ENCODE data around the gene GAB4.
A peak's percentile ranks its signal among the peaks of the same experiment; 100 is the strongest.

The GAB4 gene

DNA sequence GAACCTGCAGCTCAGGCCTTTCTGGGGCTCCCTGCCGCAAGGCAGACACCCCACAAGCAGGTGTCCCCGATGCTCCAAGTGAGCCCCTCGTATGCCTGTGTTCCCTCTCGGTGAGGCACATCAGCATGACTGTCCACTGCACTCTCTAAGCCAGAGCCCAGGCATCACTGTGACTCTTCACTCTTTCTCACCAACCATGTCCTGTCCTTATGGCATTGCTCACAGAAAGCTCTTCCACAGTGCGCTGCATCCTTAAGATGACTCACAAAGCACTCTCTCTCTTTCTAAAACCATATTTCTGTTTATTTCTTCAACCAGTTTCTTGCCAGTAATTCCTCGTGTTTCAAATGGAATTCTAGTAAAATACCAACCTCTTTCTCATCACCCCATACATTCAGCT, 18.1 kb downstream of the GAB4 start:
- H3K4me3 ChIP-seq (ENCODE audit: low read depth, low read length): no peak overlapping the region
- TF ChIP-seq, protein P1, sequence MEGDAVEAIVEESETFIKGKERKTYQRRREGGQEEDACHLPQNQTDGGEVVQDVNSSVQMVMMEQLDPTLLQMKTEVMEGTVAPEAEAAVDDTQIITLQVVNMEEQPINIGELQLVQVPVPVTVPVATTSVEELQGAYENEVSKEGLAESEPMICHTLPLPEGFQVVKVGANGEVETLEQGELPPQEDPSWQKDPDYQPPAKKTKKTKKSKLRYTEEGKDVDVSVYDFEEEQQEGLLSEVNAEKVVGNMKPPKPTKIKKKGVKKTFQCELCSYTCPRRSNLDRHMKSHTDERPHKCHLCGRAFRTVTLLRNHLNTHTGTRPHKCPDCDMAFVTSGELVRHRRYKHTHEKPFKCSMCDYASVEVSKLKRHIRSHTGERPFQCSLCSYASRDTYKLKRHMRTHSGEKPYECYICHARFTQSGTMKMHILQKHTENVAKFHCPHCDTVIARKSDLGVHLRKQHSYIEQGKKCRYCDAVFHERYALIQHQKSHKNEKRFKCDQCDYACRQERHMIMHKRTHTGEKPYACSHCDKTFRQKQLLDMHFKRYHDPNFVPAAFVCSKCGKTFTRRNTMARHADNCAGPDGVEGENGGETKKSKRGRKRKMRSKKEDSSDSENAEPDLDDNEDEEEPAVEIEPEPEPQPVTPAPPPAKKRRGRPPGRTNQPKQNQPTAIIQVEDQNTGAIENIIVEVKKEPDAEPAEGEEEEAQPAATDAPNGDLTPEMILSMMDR (IDR thresholded peaks at IDR 0.05; ENCODE audit: insufficient read depth, low read depth, low read length, missing control alignments): no peak
- DNase-seq (ENCODE audit: low read depth): no peak

DNA sequence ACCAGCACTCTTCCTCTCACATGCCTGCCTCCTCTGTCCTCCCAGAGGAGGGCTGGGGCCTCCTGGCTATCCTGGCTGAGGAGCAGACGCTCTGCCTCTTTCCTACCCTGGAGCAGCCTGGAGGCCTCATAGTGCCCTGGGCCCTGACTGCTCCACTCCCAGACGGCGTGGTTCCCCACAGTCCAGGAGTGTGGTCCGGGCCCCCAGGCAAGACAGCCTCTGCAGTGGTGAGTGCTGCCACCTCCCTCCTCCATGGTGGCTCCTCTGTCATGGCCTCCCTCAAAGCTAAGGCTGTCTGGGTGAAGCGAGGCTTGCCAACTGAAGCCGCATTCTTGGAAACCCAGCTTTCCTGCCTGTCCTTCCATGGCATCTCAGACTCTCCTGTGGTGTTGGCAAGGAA, 19.8 kb downstream of the GAB4 start:
- TF ChIP-seq, protein P1 (IDR thresholded peaks at IDR 0.05; ENCODE audit: insufficient read depth, low read depth, low read length, missing control alignments): no peak
- no peak overlapping the region for H3K4me3 ChIP-seq (ENCODE audit: low read depth, low read length)
- no peak for DNase-seq (ENCODE audit: low read depth)

DNA sequence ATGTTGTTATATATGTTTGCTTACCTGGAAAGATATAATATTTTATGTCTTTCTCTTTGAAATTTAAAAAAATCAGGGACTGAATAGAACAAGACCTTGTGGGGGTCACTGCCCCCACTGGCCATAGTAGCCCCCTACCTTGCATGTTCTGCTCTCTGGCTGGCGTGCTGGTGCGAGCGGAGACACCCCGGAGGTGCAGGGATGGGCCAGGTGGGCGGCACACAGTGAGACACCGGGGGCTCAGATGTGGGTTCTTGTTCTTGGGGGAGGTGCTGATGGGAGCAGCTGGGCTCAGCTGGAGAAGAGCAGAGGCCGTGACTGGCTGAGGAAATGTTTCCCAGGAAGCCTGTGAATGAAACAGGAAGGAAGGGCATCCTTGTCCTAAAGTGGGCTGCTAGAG, 20.2 kb downstream of the GAB4 start:
- no peak overlapping the region for H3K4me3 ChIP-seq (ENCODE audit: low read depth, low read length)
- TF ChIP-seq, protein P1 (IDR thresholded peaks at IDR 0.05; ENCODE audit: insufficient read depth, low read depth, low read length, missing control alignments): no peak
- DNase-seq (ENCODE audit: low read depth): no peak

DNA sequence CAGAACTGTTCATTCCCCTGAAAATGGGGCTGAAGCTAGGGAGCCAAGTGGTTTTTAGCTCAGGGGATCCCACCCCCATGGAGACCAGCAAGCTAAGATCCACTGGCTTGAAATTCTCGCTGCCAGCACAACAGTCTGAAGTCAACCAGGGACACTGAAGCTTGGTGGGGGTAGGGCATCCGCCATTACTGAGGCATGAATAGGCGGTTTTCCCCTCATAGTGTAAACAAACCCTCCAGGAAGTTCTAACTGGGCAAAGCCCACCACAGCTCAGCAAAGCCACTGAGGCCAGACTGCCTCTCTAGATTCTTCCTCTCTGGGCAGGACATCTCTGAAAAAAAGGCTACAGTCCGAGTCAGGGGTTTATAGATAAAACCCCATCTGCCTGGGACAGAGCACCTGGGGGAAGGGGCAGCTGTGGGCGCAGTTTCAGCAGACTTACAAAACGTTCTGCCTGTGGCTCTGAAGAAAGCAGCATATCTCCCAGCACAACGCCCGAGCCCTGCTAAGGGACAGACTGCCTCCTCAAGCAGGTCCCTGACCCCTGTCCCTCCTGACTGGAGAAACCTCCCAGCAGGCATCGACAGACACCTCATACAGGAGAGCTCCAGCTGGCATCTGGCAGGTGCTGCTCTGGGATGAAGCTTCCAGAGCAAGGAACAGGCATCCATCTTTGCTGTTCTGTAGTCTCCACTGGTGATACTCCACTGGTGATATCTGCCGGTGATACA, 32.7 kb downstream of the GAB4 start:
- DNase-seq (ENCODE audit: low read depth): peak; percentile 27
- TF ChIP-seq, protein P1 (IDR thresholded peaks at IDR 0.05; ENCODE audit: insufficient read depth, low read depth, low read length, missing control alignments): no peak
- H3K4me3 ChIP-seq (ENCODE audit: low read depth, low read length): no peak overlapping the region

DNA sequence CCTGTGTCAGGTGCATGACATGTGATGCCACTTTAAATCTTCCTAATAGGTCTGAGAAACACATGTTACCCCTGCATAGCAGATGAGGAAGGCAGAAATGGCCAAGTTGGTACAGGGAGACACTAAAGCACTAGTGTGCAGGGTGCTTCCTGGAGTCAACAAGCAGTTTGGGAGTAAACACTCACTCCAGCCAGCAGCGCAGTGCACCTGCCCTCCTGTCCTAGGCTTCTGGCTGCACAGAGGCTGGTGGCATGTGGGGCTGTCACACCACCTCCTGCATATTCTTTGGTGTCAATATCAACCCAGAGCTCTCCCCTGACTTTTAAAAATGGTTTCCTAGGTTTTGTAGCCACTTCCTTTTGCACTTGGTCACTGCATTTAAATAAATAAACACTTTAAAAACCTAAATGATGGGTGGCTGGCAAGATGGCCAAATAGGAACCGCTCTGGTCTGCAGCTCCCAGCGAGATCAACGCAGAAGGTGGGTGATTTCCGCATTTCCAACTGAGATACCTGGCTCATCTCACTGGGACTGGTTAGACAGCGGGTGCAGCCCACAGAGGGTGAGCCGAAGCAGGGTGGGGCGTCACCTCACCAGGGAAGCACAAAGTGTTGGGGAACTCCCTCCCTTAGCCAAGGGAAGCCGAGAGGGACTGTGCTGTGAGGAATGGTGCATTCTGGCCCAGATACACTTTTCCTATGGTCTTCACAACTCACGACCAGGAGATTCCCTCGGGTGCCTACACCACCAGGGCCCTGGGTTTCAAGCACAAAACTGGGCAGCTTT, 33.5 kb downstream of the GAB4 start:
- TF ChIP-seq, protein P1 (IDR thresholded peaks at IDR 0.05; ENCODE audit: insufficient read depth, low read depth, low read length, missing control alignments): no peak
- no peak for DNase-seq (ENCODE audit: low read depth)
- H3K4me3 ChIP-seq (ENCODE audit: low read depth, low read length): no peak overlapping the region

DNA sequence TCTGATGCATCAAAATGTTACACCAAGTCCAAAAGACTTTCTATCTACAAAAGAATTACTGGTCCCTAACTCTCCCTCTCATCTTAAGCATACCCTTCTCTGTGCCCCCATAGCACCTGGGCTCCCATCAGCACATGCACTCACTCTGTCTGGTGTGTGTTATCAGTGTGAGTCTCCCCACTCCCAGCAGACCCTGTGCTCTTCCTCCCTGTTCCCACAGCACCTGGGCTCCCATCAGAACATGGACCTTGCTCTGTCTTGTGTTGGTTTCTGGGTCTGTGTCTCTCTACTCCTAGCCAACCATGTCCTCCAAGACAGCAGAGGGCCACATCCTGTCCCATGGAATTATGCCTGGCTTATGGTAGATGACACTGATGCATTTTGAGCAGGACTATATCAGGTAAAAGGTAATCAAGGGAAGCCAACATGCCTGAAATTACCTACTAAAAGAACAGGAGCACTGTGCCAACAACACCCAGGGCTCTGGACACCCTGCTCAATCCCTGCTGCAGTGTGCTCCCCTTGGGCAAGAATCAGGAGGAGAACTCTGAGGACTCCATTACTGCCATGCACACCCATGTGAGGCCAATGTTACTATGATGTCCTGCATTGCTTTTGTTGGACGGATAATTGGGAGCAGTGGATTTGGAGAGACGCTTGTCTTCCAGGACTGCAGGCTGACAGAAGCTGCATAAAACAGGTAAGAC, 34.3 kb downstream of the GAB4 start:
- DNase-seq (ENCODE audit: low read depth): no peak
- H3K4me3 ChIP-seq (ENCODE audit: low read depth, low read length): no peak overlapping the region
- TF ChIP-seq, protein P1 (IDR thresholded peaks at IDR 0.05; ENCODE audit: insufficient read depth, low read depth, low read length, missing control alignments): no peak

Data from GM12865 (cell line).